Activated B cell treated with CpG ODN at 0.5 μM for 24 hours (primary cell): ENCODE results near the gene CDC20B. TPM values are rescaled to one million over a fixed set of nuclear protein-coding genes. Genes with fewer than 3 reads are reported as not detected.
"Not testable (repeated sequence)": the region's sequence is repeated elsewhere in the genome, so short reads cannot be mapped to it uniquely, and the experiment has no call there.

ENCODE experiments used
- ATAC-seq: fragments of 200-7000 bp; cut with Tn5 transposase; one replicate; pipeline ENCODE4 v1.10.0; 2021; ENCODE audit warnings: low read depth, mild to moderate bottlenecking, moderate library complexity
- CTCF ChIA-PET: fragments of 350-600 bp; sonication (Branson Sonifier 250); formaldehyde crosslinking; loops from one replicate; lab custom pipeline; 2021; ENCODE audit warnings: antibody characterized with exemption; lab: Charles Lee
- POLR2A ChIA-PET: fragments of 350-600 bp; sonication (Branson Sonifier 250); formaldehyde crosslinking; loops from one replicate; lab custom pipeline; 2021; ENCODE audit warnings: antibody characterized with exemption; lab: Charles Lee
- DNase-seq: peaks from one replicate; pipeline ENCODE4 v3.0.0; 2022
- H3K27ac Mint-ChIP-seq: one replicate; pipeline ENCODE4 v1.8.0; 2020; ENCODE audit warnings: mixed read lengths
- H3K27me3 Mint-ChIP-seq: one replicate; pipeline ENCODE4 v1.8.0; 2021; ENCODE audit warnings: mixed read lengths
- H3K36me3 Mint-ChIP-seq: one replicate; pipeline ENCODE4 v1.8.0; 2021; ENCODE audit warnings: low read depth, mixed read lengths
- H3K4me1 Mint-ChIP-seq: one replicate; pipeline ENCODE4 v1.8.0; 2021; ENCODE audit warnings: mixed read lengths
- H3K4me3 Mint-ChIP-seq: one replicate; pipeline ENCODE4 v1.8.0; 2020; ENCODE audit warnings: mild to moderate bottlenecking, mixed read lengths
- H3K9me3 Mint-ChIP-seq: one replicate; pipeline ENCODE4 v1.8.0; 2020; ENCODE audit warnings: mixed read lengths
- intact Hi-C: fragments of 100-400 bp; cut with micrococcal nuclease; formaldehyde crosslinking; loops from one replicate; pipeline ENCODE4 v1.15.1; 2024
- total RNA-seq: library from RNA; stranded (reverse); gene quantifications from 2 replicates; pipeline ENCODE4 v1.2.3, GENCODE V29; 2022
- TF ChIP-seq, protein P1 (sequence below): fragments of 200-600 bp; IDR thresholded peaks from one replicate; pipeline ENCODE4 v1.8.0; 2022; ENCODE audit warnings: antibody characterized with exemption, mild to moderate bottlenecking

CDC20B gene
- total RNA-seq, 1 donor from 2014 or later, result not detected

DNA sequence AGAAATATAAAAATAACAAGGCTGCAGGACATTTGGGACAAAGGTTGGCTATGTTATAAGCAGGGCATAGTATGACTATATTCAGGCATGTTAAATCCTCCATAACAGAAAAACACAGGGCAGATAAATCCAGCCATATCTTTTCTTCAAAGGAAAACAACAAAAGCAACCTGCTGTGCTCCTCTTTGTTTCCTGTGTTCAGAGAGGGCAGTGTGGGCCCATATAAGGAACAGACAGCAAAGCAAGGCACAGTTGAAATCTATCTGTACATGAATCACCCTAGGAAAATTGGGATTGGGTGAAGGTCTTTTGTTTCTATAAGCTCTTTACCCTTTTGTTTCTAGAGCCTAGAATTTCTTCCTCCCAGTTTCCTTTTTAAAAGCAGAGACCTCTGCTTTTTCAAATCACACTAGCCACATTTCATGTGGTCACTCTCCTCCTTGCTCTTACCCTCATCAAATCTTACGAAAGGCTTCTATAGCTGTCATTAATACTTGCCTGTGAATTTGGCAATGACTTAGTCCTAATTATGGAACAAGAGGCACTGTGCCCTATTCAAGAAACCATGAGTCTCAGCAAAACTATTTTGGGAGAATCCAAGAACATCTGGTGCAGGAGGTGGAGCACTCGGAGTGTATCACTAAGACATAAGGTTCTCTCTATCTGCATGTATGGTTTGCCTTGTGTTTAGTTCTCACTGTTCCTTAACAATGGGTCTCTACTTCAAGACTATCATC, 68.8 kb downstream of the CDC20B start:
- H3K9me3 Mint-ChIP-seq, result no peaks in the 10 kb centered on the region
- H3K27ac Mint-ChIP-seq, result no peak overlapping the region
- DNase-seq (no peak), ATAC-seq (no peak)
- CTCF ChIA-PET, result no interaction called here
- H3K4me1 Mint-ChIP-seq, result peaks cover 9% of the 10 kb centered on the region
- H3K27me3 Mint-ChIP-seq, result peaks cover 4% of the 10 kb centered on the region
- POLR2A ChIA-PET, result no interaction called here
- no peaks in the 10 kb centered on the region for H3K36me3 Mint-ChIP-seq
- TF ChIP-seq, protein P1, sequence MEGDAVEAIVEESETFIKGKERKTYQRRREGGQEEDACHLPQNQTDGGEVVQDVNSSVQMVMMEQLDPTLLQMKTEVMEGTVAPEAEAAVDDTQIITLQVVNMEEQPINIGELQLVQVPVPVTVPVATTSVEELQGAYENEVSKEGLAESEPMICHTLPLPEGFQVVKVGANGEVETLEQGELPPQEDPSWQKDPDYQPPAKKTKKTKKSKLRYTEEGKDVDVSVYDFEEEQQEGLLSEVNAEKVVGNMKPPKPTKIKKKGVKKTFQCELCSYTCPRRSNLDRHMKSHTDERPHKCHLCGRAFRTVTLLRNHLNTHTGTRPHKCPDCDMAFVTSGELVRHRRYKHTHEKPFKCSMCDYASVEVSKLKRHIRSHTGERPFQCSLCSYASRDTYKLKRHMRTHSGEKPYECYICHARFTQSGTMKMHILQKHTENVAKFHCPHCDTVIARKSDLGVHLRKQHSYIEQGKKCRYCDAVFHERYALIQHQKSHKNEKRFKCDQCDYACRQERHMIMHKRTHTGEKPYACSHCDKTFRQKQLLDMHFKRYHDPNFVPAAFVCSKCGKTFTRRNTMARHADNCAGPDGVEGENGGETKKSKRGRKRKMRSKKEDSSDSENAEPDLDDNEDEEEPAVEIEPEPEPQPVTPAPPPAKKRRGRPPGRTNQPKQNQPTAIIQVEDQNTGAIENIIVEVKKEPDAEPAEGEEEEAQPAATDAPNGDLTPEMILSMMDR, result no peak
- H3K4me3 Mint-ChIP-seq, result no peak overlapping the region
- intact Hi-C loops, result no loop called here

DNA sequence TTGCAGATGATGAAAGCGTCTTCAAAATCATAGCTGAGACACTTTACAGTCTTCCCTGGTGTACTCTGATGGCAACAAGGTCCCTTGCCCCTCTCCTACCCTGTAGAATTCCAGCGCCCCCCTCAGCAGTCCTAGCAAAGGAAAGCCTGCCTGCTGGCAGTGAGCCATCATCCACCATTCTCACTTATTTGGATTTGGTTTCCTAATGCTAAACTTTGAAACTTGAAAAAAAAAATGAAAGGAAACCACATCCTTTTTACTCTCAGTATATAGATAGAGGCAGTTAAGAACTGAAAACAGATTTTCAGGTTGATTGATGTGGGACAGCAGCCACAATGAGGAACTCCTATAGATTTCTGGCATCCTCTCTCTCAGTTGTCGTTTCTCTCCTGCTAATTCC, 70.6 kb downstream of the CDC20B start, which contains the start of gene GZMA:
Gene GZMA, plus strand, starts transcription at position 299 of the 400 bp plus-strand sequence. Its CDS starts 37 bp downstream, at position 336.
- DNase-seq (no peak), ATAC-seq (no peak)
- no peak within 1 kb of the TSS for H3K4me3 Mint-ChIP-seq
- TF ChIP-seq, protein P1, result no peak
- no peaks in the 10 kb centered on the region for H3K27me3 Mint-ChIP-seq
- H3K9me3 Mint-ChIP-seq, result no peaks in the 10 kb centered on the region
- POLR2A ChIA-PET, result no interaction called here
- CTCF ChIA-PET, result no interaction called here
- no peaks in the 10 kb centered on the region for H3K36me3 Mint-ChIP-seq
- H3K4me1 Mint-ChIP-seq, result peaks cover 9% of the 10 kb centered on the region
- no peak within 1 kb of the TSS for H3K27ac Mint-ChIP-seq
- intact Hi-C loops, result no loop called here

GRCh38 chr5:55101556-55102276, 71.3 kb downstream of the CDC20B start:
- no peaks in the 10 kb centered on the region for H3K9me3 Mint-ChIP-seq
- no peaks in the 10 kb centered on the region for H3K36me3 Mint-ChIP-seq
- H3K27me3 Mint-ChIP-seq, result no peaks in the 10 kb centered on the region
- TF ChIP-seq, protein P1, result no peak
- ATAC-seq, result no peak
- H3K4me1 Mint-ChIP-seq, result peaks cover 9% of the 10 kb centered on the region
- CTCF ChIA-PET, result no interaction called here
- POLR2A ChIA-PET, result no interaction called here
- DNase-seq, result no peak
- H3K27ac Mint-ChIP-seq, result no peak overlapping the region
- intact Hi-C loops, result no loop called here
- no peak overlapping the region for H3K4me3 Mint-ChIP-seq

DNA sequence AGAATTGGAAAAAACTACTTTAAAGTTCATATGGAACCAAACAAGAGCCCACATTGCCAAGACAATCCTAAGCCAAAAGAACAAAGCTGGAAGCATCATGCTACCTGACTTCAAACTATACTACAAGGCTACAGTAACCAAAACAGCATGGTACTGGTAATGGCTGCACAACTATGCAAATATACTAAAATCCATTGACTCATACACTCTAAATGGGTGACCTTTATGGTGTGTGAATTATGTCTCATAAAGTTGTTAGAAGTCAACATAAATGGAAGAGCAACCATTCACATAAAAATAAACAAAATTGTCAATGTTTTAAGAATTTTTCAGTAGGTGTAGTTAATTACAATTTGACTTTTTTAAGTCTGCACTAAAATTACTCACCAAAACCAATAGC, 71.8 kb downstream of the CDC20B start:
- DNase-seq, H3K27ac Mint-ChIP-seq, H3K4me3 Mint-ChIP-seq, POLR2A ChIA-PET, CTCF ChIA-PET, intact Hi-C loops, H3K9me3 Mint-ChIP-seq, H3K27me3 Mint-ChIP-seq, H3K36me3 Mint-ChIP-seq, H3K4me1 Mint-ChIP-seq, ATAC-seq: not testable (repeated sequence)

DNA sequence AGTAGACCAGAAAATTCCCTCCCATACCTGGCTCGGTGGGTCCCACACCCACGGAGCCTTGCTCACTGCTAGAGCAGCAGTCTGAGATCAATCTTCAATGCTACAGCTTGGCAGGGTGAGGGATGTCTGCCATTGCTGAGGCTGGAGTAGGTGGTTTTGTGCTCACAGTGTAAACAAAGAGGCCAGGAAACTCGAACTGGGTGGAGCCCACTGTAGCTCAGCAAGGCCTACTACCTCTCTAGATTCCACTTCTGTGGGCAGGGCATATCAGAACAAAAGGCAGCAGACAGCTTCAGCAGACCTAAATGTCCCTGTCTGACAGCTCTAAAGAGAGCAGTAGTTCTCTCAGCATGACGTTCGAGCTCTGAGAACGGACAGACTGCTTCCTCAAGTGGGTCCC, 76.1 kb downstream of the CDC20B start:
- DNase-seq (no peak), ATAC-seq (no peak)
- TF ChIP-seq, protein P1, result no peak
- ChIA-PET POLR2A (no interaction called here), CTCF (no interaction called here)
- Mint-ChIP-seq H3K4me1 (peaks cover under 1% of the 10 kb centered on the region), H3K27ac (no peak overlapping the region), H3K36me3 (no peaks in the 10 kb centered on the region), H3K4me3 (no peak overlapping the region), H3K9me3 (no peaks in the 10 kb centered on the region), H3K27me3 (no peaks in the 10 kb centered on the region)
- intact Hi-C loops, result no loop called here
